Islet of Langerhans (tissue), 1 donor: ENCODE data around the gene DAD1.
"Not testable (repeated sequence)": the region's sequence is repeated elsewhere in the genome, so short reads cannot be mapped to it uniquely, and the experiment has no call there.

Source experiments
- FAIRE-seq: peaks from one replicate; lab custom pipeline; 2011; peaks lifted over from hg19 to GRCh38; lab: Jason Lieb, UNC

The DAD1 gene

DNA sequence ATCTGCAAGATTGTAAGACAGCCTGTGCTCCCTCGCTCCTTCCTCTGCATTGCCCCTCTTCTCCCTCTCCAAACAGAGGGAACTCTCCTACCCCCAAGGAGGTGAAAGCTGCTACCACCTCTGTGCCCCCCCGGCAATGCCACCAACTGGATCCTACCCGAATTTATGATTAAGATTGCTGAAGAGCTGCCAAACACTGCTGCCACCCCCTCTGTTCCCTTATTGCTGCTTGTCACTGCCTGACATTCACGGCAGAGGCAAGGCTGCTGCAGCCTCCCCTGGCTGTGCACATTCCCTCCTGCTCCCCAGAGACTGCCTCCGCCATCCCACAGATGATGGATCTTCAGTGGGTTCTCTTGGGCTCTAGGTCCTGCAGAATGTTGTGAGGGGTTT lies 37.4 kb downstream of the DAD1 start:
- FAIRE-seq, result no peak

DNA sequence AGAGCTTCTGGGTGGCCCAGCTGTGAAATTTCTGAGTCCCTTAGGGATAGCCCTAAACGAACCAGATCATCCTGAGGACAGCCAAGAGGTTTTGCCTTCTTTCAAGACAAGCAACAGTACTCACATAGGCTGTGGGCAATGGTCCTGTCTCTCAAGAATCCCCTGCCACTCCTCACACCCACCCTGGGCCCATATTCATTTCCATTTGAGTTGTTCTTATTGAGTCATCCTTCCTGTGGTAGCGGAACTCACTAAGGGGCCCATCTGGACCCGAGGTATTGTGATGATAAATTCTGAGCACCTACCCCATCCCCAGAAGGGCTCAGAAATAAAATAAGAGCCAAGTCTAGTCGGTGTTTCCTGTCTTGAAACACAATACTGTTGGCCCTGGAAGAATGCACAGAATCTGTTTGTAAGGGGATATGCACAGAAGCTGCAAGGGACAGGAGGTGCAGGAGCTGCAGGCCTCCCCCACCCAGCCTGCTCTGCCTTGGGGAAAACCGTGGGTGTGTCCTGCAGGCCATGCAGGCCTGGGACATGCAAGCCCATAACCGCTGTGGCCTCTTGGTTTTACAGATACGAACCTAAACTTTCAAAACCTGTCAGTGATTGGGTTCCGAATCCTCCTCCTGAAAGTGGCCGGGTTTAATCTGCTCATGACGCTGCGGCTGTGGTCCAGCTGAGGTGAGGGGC lies 38.9 kb downstream of the DAD1 start:
- no peak for FAIRE-seq

DNA sequence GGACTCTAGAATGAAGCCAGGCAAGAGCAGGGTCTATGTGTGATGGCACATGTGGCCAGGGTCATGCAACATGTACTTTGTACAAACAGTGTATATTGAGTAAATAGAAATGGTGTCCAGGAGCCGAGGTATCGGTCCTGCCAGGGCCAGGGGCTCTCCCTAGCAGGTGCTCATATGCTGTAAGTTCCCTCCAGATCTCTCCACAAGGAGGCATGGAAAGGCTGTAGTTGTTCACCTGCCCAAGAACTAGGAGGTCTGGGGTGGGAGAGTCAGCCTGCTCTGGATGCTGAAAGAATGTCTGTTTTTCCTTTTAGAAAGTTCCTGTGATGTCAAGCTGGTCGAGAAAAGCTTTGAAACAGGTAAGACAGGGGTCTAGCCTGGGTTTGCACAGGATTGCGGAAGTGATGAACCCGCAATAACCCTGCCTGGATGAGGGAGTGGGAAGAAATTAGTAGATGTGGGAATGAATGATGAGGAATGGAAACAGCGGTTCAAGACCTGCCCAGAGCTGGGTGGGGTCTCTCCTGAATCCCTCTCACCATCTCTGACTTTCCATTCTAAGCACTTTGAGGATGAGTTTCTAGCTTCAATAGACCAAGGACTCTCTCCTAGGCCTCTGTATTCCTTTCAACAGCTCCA lies 39.6 kb downstream of the DAD1 start:
- FAIRE-seq, result no peak

DNA sequence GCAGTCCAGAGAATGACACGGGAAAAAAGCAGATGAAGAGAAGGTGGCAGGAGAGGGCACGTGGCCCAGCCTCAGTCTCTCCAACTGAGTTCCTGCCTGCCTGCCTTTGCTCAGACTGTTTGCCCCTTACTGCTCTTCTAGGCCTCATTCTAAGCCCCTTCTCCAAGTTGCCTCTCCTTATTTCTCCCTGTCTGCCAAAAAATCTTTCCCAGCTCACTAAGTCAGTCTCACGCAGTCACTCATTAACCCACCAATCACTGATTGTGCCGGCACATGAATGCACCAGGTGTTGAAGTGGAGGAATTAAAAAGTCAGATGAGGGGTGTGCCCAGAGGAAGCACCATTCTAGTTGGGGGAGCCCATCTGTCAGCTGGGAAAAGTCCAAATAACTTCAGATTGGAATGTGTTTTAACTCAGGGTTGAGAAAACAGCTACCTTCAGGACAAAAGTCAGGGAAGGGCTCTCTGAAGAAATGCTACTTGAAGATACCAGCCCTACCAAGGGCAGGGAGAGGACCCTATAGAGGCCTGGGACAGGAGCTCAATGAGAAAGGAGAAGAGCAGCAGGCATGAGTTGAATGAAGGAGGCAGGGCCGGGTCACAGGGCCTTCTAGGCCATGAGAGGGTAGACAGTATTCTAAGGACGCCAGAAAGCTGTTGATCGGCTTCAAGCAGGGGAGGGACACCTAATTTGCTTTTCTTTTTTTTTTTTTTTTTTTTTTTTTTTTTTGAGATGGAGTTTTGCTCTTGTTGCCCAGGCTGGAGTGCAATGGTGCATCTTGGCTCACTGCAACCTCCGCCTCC lies 40.9 kb downstream of the DAD1 start:
- no peak for FAIRE-seq

DNA sequence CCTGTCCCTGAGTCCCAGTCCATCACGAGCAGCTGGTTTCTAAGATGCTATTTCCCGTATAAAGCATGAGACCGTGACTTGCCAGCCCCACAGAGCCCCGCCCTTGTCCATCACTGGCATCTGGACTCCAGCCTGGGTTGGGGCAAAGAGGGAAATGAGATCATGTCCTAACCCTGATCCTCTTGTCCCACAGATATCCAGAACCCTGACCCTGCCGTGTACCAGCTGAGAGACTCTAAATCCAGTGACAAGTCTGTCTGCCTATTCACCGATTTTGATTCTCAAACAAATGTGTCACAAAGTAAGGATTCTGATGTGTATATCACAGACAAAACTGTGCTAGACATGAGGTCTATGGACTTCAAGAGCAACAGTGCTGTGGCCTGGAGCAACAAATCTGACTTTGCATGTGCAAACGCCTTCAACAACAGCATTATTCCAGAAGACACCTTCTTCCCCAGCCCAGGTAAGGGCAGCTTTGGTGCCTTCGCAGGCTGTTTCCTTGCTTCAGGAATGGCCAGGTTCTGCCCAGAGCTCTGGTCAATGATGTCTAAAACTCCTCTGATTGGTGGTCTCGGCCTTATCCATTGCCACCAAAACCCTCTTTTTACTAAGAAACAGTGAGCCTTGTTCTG lies 41.6 kb downstream of the DAD1 start:
- no peak for FAIRE-seq

DNA sequence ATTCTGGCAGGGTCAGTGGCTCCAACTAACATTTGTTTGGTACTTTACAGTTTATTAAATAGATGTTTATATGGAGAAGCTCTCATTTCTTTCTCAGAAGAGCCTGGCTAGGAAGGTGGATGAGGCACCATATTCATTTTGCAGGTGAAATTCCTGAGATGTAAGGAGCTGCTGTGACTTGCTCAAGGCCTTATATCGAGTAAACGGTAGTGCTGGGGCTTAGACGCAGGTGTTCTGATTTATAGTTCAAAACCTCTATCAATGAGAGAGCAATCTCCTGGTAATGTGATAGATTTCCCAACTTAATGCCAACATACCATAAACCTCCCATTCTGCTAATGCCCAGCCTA lies 42.3 kb downstream of the DAD1 start:
- no peak for FAIRE-seq

DNA sequence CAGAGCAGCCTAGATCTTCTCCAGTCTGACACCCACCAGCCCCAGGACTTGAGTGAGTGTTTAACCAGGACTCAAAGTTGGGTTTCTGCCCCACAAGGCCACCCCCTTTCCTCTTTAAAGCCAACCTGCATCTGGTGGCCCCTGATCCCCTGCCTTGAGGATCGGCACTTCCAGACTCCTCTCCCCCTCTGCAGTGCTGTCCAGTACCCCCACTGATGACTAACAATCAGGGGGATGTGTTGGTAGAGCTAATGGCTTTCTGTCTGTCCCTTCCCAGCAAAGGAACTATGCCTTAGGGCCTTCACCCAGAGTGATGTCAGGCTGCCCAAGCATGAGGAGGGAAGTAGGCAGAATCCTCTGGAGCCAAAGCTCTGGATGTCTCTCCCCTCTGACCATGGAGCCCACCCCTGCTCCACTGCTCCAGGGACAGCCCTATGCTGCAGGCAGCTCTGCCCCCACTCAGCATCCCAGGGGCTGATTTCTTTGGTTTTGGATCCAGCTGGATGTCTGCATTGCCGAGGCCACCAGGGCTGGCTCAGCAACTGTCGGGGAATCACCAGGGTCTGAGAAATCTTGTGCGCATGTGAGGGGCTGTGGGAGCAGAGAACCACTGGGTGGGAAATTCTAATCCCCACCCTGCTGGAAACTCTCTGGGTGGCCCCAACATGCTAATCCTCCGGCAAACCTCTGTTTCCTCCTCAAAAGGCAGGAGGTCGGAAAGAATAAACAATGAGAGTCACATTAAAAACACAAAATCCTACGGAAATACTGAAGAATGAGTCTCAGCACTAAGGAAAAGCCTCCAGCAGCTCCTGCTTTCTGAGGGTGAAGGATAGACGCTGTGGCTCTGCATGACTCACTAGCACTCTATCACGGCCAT lies 42.9 kb downstream of the DAD1 start:
- no peak for FAIRE-seq

DNA sequence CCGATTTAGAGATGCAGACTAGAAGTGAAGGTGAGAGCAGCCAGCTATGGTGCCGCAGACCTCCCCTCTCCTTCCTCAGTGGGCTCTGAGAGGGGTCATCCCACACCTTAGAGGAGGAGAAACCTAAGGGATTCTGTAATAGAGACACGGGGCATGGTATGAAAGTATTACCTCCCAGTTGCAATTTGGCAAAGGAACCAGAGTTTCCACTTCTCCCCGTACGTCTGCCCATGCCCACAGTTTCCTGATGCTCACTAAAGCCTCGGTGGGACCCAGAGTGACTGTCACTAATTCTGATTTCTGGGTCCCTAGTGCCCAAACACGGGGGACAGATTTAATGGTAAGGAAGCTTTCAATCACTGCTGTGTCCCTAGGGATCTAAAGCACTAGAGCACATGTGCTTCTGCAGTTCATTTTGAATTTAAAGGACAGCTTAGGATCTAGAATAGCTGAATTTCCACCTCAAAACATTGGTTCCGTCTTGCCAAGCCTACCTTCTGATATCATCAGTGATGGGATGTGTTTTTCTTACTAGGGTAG lies 44.1 kb downstream of the DAD1 start:
- FAIRE-seq, result no peak

DNA sequence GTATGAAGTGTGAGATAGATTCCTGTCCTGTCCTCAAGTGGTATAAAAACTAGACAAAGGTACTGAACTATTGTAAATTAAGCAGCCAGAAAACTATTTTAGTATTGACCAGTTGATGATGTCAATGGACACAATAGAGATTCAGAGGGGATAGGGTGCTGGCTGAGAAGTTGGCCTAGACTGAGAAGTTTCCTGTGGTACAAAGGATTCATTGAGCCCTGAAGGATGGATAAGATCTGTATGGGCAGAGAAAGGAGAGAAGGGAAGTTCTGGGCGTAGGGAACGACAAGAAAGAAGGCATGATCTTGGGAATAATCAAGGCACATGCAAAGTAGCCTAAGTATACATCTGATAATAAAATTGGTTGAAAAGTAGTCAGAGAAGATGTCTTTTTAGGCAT lies 44.6 kb downstream of the DAD1 start:
- no peak for FAIRE-seq

DNA sequence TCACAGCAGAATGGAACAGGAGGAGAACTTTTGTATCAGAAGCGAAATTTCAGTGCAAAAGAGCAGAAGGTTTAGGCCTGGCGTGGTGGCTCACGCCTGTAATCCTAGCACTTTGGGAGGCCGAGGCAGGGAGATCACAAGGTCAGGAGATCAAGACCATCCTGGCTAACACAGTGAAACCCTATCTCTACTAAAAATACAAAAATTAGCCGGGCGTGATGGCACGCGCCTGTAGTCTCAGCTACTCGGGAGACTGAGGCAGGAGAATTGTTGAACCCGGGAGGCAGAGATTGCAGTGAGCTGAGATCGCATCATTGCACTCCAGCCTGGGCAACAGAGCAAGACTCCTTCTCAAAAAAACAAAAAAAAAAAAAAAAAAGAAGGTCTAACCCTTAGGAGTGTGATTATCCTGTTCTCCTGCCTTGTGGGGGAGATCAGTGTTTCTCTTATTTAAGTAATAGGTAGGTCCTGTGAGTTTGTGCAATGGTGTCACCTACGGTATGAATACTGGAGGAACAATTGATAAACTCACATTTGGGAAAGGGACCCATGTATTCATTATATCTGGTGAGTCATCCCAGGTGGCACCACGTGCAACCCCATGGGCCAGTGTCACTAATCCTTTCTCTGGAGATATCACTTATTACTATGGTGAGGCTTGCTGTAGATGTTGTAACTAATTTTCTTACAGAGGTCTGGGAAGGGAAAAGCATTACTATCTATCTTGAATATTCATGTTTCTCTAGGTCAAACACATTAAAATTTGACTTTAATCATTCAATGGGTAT lies 45.3 kb downstream of the DAD1 start:
- not testable (repeated sequence) for FAIRE-seq

DNA sequence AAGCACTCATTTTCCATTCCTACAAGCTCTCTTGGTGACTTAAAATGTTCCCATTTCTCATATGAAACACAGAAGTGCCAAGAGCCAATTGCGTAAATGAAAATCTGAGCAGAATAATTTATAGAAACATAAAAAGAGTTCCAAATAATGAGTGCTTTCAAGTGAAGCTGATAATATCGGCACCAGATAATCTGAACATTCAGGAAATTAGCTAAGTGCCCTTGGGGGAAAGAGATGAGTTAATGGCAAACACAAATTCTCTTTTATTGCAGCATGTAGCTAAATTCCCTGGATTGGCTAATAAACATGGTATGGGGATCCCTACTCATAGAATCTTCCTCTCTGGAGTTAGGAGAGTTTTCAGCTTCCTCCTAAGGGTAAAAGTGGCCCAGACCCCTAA lies 46.7 kb downstream of the DAD1 start:
- no peak for FAIRE-seq

DNA sequence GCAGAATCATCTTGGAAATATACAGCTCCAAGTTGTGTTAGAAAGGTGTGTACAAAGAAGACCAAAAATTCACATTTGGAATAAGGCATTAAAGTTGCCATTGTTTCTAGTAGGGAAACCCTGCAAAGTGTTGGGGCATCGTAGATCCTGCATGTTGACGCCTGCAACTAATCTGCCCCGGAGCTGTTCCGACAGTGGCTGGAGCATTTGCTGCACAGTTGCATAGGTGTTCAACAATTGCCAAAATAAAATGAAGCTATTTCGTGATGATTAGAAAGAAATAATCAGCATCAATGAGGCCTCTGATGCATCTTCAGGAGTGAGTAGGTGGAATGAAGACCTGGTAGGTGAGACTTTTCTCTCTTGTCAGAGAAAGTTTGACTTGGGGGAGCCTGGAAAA lies 47.3 kb downstream of the DAD1 start:
- FAIRE-seq, result no peak

DNA sequence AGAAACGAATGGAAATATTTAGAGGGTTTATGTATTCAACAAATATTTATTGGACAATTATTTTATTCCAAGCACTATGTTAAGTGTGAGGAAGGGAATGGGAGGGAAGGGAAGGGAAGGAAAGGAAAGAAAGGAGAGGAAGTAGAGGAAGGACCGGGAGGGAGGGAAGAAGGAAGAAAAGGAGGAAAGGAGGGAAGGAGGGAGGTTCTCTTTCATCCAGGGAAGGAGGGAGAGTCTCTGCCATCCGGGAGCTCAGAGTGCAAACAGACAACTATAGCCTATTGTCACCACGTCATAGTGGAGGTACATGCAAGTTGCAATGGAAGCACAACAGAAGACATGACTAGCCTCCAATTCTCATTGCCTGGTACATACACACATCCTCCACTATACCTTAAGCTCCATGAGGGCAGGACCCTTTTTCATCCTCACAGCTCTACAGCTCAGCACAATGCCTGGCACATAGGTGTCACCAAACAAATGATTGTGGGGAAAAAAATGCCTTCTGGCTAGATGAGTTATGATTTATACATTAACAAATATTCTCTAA lies 48.1 kb downstream of the DAD1 start:
- FAIRE-seq, result no peak

DNA sequence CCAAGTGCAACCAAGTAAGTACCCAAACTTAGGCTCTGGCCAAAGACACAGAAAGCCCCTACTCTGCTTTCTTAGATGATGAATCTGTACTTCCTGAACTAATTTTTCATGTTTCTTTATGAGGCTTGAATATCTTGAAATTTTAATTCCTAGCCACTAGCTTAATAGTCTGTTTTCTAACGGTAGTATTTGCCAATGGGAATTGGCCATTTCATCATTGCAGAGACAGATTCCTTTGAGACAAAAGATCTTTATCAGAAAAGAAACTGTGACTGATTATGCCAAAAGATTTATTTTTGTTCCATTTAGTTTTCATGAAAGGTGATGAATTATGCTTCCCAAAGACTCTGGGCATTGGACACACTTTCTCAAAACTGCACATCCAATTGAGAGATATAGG lies 48.7 kb downstream of the DAD1 start:
- no peak for FAIRE-seq

DNA sequence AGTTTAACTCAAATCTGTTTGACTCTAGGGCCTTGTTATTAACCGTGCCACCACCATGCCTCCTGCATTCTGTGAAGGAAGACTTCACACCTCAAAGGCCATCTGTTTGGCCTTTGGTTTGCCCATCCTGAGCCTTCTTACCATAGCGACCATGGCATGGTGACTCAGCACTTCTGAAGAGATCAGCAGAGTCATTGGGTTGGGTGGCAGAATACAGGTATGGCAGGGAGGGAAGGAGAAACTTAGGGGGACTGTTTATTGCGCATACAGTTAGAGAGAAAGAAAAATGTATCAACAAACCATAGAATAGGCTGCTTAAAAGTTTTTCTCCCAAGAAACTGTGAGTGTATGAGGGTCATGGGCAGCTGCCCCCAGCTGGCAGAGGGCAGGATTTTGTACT lies 49.2 kb downstream of the DAD1 start:
- no peak for FAIRE-seq

DNA sequence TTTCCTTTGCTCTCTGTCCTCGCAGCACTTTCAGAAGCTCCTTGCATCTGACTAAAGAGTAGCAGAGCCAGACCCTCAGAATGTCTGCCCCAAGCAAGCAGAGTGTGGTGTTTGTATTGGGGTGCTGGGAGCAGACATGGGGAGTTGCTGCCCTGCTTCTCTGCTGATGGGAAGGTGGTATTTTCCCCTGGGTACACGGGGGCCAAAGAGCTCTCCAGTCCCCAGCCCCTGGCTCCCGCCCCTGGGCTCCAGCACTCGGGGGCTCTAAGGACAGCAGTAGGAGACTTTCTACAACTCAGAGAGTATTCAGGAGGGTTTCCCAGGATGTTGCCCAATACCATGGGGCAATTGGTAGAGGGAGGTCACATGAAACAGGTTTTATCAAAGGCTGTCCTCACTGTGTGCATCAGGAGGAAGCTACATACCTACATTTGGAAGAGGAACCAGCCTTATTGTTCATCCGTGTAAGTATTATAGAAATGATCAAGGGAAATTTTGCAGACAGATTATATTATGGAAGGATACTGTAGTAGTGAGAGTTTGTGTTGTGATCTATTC lies 50.3 kb downstream of the DAD1 start:
- no peak for FAIRE-seq

DNA sequence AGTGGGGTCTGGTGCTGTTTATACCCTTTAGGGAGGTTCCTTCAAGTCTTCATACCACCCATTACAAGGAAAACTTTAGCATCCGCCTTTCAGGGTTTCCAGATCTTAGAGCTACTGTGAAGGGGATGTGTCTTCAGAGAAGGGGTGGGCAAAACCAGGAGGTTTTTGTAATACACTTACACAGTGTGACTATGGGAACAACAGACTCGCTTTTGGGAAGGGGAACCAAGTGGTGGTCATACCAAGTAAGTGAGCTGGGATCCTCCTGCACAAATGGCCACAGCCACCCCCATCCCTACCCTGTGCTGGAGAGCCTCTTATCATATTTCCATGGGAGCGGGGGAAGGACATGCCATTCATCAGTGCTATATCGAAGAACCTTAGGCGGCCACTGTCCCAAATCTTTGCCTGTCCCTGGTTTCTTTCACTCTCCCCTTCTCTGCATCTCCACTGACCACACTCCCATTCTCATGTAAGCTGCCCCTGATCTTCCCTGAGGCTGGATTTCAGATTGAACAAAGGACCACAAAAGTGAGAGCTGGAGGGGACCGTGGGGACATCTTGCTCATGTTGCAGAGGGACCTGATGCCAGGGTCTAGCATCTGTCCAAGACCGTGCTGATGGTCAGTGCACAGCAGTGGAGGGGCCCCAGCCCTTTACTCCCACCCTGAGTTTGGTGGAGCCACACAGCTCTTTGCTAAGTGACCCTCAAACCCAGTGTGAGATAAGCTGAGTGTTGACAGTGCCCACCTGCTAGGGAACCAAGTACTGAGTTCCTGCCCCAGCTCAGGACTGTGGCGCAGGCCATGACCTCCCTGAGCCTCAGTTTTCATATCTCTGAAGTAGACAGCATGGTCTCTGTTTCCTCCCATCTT lies 51.4 kb downstream of the DAD1 start:
- no peak for FAIRE-seq

DNA sequence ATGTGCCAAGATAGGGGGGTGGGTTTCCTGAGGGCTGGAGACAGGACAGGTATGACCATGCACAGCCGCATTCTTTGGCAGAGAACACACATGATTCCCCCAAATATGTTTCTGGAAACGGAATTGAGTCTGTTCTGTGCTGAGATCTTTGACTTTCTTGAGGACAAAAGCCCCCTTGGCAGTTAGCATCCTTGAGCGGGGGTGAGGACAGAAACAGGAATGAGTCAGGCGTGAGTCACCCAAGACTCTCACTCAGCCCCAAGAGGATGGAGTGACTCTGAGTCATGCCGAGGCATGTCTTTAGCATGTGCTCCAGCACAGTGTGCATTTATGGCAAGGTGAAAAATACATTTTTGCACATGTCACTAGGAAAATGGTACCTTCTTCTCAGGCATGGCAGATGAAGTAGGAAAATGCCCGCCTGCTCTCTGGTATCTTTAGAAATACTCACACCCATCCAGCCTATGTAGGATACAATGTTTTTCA lies 52.1 kb downstream of the DAD1 start:
- FAIRE-seq, result no peak

DNA sequence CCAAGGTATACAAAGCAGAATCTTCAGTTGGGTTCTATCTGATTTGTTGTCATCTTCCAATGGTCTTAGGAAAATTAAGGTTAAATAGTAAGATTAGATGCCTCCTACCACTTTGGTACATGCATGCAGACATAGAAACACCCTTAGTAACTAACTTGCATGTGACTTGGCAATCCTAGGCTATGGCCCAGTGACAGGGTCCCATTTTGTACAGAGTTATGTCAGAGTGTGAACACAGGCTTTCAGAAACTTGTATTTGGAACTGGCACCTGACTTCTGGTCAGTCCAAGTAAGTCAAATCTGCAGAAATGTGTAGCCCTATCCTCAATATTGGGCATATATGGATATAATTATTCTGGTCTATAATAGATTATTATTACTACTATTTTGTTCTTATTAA lies 53.1 kb downstream of the DAD1 start:
- FAIRE-seq, result no peak
